HG03039 (cell line): ENCODE measurements around the gene METTL2B.
"Not testable (repeated sequence)": the region's sequence is repeated elsewhere in the genome, so short reads cannot be mapped to it uniquely, and the experiment has no call there.

Experiments used
- ATAC-seq: cut with Tn5 transposase; IDR thresholded peaks from one replicate; pipeline ENCODE4 v1.9.1; 2021; ENCODE audit warnings: mild to moderate bottlenecking, moderate library complexity; ENCODE audit not compliant: unreplicated experiment

Gene METTL2B

GRCh38 chr7:128454808-128455542 lies 21.6 kb upstream of the METTL2B start:
- ATAC-seq, result no peak

DNA sequence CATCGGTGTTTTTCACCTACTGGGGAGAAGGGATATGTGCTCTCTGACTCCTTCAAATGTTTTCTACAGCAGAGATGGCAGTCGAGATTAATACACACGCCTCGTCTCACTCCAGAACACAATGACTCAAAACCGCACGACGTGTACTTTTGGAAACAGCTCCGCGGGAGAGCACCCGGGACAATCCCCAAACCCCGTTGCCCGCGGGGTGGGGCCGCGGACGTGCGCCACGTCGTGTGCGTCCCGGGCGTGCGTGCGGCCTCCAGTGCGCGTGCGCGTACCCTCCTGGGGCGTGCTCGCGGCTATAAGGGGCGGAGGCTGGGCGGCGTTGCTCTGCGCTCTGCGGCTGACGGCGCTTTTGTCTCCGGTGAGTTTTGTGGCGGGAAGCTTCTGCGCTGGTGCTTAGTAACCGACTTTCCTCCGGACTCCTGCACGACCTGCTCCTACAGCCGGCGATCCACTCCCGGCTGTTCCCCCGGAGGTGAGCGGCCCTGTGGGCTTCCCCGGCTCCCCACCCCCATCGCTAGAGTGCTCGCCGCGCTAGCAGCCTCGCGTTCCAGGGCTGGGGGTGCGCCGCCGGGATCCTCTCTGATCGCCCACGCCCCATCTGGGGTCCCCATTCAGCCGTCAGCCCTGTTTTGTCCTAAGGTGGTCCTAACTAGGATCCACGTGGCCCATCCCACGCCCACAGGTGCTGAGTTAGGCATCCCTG lies 20.8 kb upstream of the METTL2B start, which contains the start of gene HILPDA:
Gene HILPDA (plus strand): TSS at position 336 of the 712 bp plus-strand sequence. CDS start 1,391 bp downstream, outside the sequence.
- ATAC-seq, result peak; percentile 82

DNA sequence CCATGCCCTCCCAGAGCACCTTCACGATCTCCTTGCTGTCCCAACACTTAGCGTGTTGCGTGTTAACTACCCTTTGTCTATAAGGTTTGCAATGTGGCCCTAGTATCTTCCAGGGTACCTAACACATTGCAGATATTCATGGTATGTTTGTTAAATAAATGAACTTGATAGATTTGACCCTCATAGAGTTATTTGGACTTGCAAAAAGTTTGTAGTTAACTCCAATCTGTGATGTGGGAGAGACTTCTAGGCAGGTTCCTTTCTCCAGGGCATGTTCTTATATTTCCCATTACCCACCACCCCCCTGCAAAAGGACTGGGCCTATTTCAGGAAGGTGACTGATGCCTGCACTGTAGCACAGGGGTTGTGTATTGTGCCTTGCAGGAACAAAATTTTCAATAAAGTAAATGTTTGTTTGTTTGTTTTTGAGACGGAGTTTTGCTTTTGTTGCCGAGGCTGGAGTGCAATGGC lies 20.3 kb upstream of the METTL2B start:
- ATAC-seq, result no peak

DNA sequence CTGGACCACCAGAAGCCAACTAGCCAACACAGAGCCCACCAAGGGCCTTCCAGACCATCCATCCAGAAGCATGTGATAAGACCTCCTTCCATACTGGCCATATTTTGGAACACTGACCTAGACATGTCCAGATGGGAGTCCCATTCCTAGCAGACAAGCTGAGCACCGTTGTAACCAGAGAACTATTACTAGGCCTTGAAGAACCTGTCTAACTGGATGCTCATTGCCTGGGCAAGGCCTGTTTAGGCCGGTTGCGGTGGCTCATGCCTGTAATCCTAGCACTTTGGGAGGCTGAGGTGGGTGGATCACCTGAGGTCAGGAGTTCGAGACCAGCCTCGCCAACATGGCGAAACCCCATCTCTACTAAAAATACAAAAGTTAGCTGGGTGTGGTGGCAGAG lies 19.2 kb upstream of the METTL2B start:
- not testable (repeated sequence) for ATAC-seq

DNA sequence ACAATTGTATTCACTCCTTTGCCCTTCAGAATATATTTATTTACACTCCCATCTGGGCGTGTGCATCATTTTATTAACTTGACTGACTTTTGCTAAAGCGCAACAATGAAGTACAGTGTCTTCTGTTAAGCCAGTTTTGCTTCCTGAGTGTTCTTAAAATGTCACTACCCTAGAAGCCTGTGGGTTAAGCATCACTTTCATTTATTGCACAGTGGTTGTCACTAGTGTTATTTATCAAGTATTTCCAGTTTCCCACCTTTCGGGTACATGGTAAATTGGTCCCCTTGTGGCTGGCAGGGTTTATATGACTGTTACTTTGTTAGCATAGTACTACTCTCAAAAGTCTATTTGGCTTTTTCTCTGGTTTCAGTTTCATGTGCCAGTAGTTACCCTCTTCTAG lies 17.6 kb upstream of the METTL2B start:
- ATAC-seq, result no peak

DNA sequence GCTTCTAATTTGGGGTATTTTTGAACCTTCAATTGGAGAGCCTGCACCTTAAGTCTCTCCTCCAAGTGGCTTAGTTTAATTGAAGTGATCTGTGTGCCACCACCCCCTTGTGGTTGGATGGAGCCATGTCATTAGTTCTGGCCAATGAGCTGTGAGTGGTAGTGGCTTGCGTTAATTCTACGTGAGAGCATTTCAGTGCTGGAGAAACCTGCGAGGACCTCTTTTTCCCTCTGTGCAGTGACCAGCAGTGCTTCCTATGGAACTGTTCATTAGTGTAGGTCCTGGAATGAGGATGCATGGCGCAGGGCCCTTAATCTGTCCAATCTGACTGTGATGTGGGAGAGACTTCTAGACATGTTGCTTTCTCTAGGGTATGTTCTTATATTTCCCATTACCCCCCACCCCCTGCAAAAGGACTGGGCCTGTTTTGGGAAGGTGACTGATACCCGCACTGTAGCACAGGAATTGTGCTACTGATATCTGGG lies 17.1 kb upstream of the METTL2B start:
- ATAC-seq, result no peak

- no peak for ATAC-seq
These were observed 14.1 kb upstream of the METTL2B start for GRCh38 chr7:128462460-128462859.

- not testable (repeated sequence) for ATAC-seq
These were observed 13.2 kb upstream of the METTL2B start for GRCh38 chr7:128463345-128463744.

- ATAC-seq, result not testable (repeated sequence)
These were observed 12.6 kb upstream of the METTL2B start for GRCh38 chr7:128463933-128464332.

DNA sequence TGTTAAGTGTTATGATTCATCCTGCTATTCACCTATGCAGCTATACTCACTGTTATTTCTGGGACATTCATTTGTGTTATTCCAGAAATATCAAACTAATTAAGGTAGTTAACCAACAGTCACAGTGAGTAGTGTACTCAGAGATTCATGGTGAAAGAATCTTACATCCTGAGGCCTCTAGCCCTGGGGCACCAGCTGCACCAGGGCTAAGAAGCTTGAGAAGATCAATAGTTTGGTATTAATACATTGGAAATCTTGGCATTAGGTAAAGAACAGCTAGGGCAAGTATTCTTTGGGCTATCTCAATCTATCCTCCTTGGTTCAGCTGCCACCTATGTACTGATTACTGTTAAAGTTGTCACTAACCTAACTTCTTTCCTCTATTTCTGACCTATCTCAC lies 9.7 kb upstream of the METTL2B start:
- ATAC-seq, result not testable (repeated sequence)

- not testable (repeated sequence) for ATAC-seq
These were observed 765 bp downstream of the METTL2B start for GRCh38 chr7:128477336-128477690.

GRCh38 chr7:128479082-128479481 lies 2.5 kb downstream of the METTL2B start:
- not testable (repeated sequence) for ATAC-seq

DNA sequence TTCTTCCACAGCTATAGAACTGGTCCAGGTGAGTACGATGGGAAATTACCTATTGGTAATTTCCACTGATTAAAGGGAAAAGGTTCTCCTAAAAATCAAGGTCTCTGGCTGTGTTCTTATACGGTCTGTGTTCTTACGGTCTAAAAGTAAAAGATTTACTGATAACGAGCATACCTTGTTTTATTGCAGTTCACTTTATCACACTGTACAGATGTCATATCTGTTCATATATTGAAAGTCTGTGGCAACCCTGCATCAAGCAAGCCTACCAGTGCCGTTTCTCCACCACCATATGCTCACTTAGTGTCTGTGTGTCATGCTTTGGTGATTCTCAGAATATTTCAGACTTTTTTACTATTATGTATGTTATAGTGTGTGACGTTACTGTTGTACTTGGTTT lies 11.6 kb downstream of the METTL2B start:
- ATAC-seq, result not testable (repeated sequence)

DNA sequence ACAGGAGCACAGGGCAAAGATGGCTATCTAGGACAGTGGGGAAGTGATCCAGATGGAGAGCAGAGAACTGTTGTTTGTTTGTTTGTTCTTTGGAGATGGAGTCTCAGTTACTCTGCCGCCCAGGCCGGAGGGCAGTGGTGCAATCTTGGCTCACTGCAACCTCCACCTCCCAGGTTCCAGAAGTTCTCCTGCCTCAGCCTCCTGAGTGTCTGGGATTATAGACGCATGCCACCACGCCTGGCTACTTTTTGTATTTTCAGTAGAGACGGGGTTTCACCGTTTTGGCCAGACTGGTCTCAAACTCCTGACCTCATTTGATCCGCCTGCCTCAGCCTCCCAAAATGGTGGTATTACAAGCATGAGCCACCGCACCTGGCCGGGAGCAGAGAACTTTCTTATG lies 20.9 kb downstream of the METTL2B start:
- ATAC-seq, result no peak

DNA sequence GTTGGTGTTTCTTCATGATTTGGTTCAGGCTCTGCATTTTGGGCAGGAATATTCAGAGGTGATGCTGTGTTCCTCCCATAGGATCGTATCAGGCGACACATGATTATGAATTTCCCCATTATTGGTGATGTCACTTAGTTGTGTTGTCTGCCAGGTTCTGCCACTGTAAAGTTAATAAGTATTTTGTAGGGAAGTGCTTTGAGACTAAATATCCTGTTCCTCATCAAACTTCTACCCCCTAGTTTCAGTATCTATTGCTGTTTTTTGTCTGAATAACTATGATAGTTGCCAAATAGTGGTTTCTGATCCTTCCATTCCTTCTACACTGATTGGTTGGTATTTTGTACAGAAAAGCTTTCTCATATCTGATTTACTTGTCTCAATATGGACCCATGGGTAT lies 28.9 kb downstream of the METTL2B start:
- not testable (repeated sequence) for ATAC-seq

DNA sequence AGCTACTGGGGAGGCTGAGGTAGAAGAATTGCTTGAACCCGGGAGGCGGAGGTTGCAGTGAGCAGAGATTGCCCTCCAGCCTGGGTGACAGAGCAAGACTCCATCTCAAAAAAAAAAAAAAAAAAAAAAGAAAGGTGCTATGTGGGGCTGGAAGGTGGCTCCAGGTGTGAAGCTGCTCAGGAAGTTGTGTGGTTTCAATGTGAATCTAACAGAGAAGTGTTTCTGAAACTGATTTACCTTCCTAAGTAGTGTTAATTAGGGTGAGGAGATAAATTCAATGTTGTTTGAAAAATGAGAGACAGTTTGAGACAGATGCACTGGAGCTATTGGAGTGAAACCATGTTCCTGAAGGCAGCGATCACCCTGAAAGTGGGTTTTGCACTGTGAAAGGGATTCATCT lies 30.3 kb downstream of the METTL2B start:
- not testable (repeated sequence) for ATAC-seq

DNA sequence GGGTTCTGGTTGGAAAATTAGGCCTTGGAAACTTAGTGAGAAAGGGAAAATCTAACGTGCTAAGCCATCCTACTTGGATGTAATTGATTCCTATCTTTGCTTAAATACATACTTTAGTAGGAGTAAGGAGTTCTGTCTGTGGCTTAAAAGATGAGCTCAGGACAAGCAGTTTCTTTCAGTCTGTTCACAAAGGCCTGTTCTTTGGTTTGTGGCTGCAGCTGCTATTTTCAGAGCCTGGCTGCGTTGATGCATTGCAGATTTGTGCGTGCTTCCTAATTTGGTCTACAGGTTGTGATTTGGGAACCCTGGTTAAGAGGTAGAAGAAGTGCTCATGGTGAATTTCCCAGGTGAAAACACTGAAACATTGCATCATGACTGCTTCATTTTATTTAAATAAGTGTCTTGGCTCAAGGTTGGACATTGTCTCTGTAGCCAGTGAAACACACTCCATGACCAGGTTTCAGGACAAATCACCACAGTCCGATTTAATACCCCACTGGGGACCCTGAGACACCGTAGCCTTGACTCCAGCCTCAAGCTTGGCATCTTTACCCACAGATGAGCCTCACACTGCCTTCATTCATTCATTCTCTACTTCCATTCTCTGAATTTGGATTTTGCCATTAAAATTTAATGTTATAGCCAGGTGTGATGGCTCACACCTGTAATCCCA lies 30.9 kb downstream of the METTL2B start:
- ATAC-seq, result not testable (repeated sequence)

GRCh38 chr7:128511692-128512091 lies 35.1 kb downstream of the METTL2B start:
- not testable (repeated sequence) for ATAC-seq

- ATAC-seq, result not testable (repeated sequence)
These were observed 38.7 kb downstream of the METTL2B start for GRCh38 chr7:128515232-128515631.

- not testable (repeated sequence) for ATAC-seq
These were observed 40.5 kb downstream of the METTL2B start for GRCh38 chr7:128517023-128517422.

- not testable (repeated sequence) for ATAC-seq
These were observed 46.8 kb downstream of the METTL2B start for GRCh38 chr7:128523226-128523931.
